Panc1 (cell line): Measurements from ENCODE around the gene RHBG. TPM values are rescaled to one million over a fixed set of nuclear protein-coding genes. Genes with fewer than 3 reads are reported as not detected.

Experiments used
- ATAC-seq: fragments of 200-7000 bp; cut with Tn5 transposase; 2 replicates; pipeline ENCODE4 v1.9.1; 2020; ENCODE audit warnings: mild to moderate bottlenecking, moderate library complexity
- BruUV-seq: library from RNA; stranded (reverse); fragments of 400-500 nt; replicated peaks from 2 replicates; lab custom pipeline; 2021; lab: Mats Ljungman, UMichigan
- CTCF ChIA-PET: fragments of 300-600 bp; sonication (Branson Sonifier 250); formaldehyde crosslinking; loops from one replicate; lab custom pipeline; 2022; ENCODE audit warnings: antibody characterized with exemption; lab: Charles Lee
- POLR2A ChIA-PET: fragments of 300-600 bp; sonication (Branson Sonifier 250); formaldehyde crosslinking; loops from one replicate; lab custom pipeline; 2022; ENCODE audit warnings: antibody characterized with exemption; lab: Charles Lee
- DNase-seq: peaks from one replicate; pipeline ENCODE4 v3.0.0-alpha.2; 2010; ENCODE audit warnings: low read depth, low spot score
- H3K27ac ChIP-seq: 2 replicates; pipeline ENCODE4 v1.5.1; 2011; ENCODE audit warnings: mild to moderate bottlenecking, low read length, inconsistent platforms
- H3K27me3 ChIP-seq: fragments of 200-500 bp; sonication (Bioruptor generic); 2 replicates; pipeline ENCODE4 v1.6.0; 2014; ENCODE audit warnings: low read length, inconsistent platforms; ENCODE audit not compliant: control insufficient read depth, insufficient read depth
- H3K36me3 ChIP-seq: fragments of 200-500 bp; sonication (Bioruptor generic); 2 replicates; pipeline ENCODE4 v1.5.1; 2014; ENCODE audit warnings: inconsistent platforms, mild to moderate bottlenecking, low read length, moderate library complexity; ENCODE audit not compliant: control insufficient read depth, insufficient read depth
- H3K4me1 ChIP-seq: 2 replicates; pipeline ENCODE4 v1.5.1; 2011; ENCODE audit warnings: inconsistent platforms, mild to moderate bottlenecking, low read length, moderate library complexity; ENCODE audit not compliant: control insufficient read depth, insufficient read depth
- H3K4me3 ChIP-seq, 2 experiments: 2 replicates each; pipeline ENCODE4 v1.5.1; 2011 to 2012; ENCODE audit warnings: low read depth in 2 of 2, low read length in 2 of 2, mild to moderate bottlenecking in 2 of 2, inconsistent platforms in 1 of 2, moderate library complexity in 1 of 2
- H3K9me3 ChIP-seq: fragments of 200-500 bp; sonication (Bioruptor generic); 2 replicates; pipeline ENCODE4 v1.5.1; 2014; ENCODE audit warnings: low read depth, mild to moderate bottlenecking, inconsistent platforms, low read length, moderate library complexity; ENCODE audit not compliant: control insufficient read depth, insufficient read depth
- CTCF ChIP-seq: fragments of 450-650 bp; IDR thresholded peaks from 2 replicates; pipeline ENCODE4 v1.5.1; 2017; ENCODE audit warnings: mild to moderate bottlenecking
- REST ChIP-seq, 2 experiments: IDR thresholded peaks; 2 replicates each; pipeline ENCODE4 v1.6.1; 2011 to 2012; ENCODE audit warnings: low read depth in 2 of 2, control low read depth in 1 of 2, low read length in 1 of 2, mild to moderate bottlenecking in 1 of 2, moderate library complexity in 1 of 2; ENCODE audit not compliant: insufficient read depth in 1 of 2
- SIN3A ChIP-seq: IDR thresholded peaks from 2 replicates; pipeline ENCODE4 v1.6.1; 2012; ENCODE audit warnings: low read depth, mild to moderate bottlenecking, low read length, moderate library complexity, borderline replicate concordance; ENCODE audit not compliant: insufficient read depth
- in situ Hi-C: cut with HindIII; loops from 2 replicates; pipeline ENCODE4 v1.10.0; 2016; ENCODE audit warnings: low sequenced_read_pairs, low pct_unique_long_range_greater_than_20kb
- intact Hi-C: fragments of 100-400 bp; cut with micrococcal nuclease; formaldehyde crosslinking; loops from one replicate; pipeline ENCODE4 v1.10.0; 2022; ENCODE audit not compliant: unreplicated experiment
- total RNA-seq: library from RNA; stranded (reverse); gene quantifications from one replicate; pipeline ENCODE4 v1.2.1, GENCODE V29; 2021; ENCODE audit not compliant: unreplicated experiment

Gene RHBG
- total RNA-seq, 1 experiment from 2014 or later = 0.28 TPM

GRCh38 chr1:156400191-156400935 is 31.4 kb downstream of the RHBG start:
- Histone ChIP-seq H3K27ac (no peak overlapping the region), H3K9me3 (no peaks in the 10 kb centered on the region), H3K27me3 (no peaks in the 10 kb centered on the region), H3K4me3 (no peak overlapping the region), H3K4me1 (no peaks in the 10 kb centered on the region), H3K36me3 (no peaks in the 10 kb centered on the region)
- ChIA-PET POLR2A (no interaction called here), CTCF (interaction anchor here (1.0 to 1.3 kb wide), 2 partner anchors 15 to 46 kb away, joined by 4 to 9 read pairs; no protein-coding TSS in a partner anchor)
- in situ Hi-C loops (no loop called here), intact Hi-C loops (no loop called here)
- no peak for ATAC-seq
- no TSS peak for BruUV-seq
- no peak for TF ChIP-seq CTCF
- TF ChIP-seq SIN3A = no peak
- no peak for DNase-seq

GRCh38 chr1:156401041-156401574 is 32.1 kb downstream of the RHBG start:
- intact Hi-C loops (no loop called here), in situ Hi-C loops (no loop called here)
- Histone ChIP-seq H3K27me3 (no peaks in the 10 kb centered on the region), H3K4me3 (no peak overlapping the region), H3K27ac (no peak overlapping the region), H3K9me3 (no peaks in the 10 kb centered on the region), H3K4me1 (no peaks in the 10 kb centered on the region), H3K36me3 (no peaks in the 10 kb centered on the region)
- POLR2A ChIA-PET = no interaction called here
- DNase-seq (no peak), ATAC-seq (peak; percentile 64)
- CTCF ChIA-PET = no interaction called here
- BruUV-seq = no TSS peak
- TF ChIP-seq CTCF (no peak), REST (IDR thresholded peaks at IDR 0.05; ENCODE audit: insufficient read depth in 1 of 2, low read depth in 2 of 2, low read length in 1 of 2) (no peak)
